HG03565 (cell line): ENCODE measurements around the gene ADGRV1.

ENCODE experiments used
- ATAC-seq: cut with Tn5 transposase; IDR thresholded peaks from one replicate; pipeline ENCODE4 v1.9.1; 2021; ENCODE audit warnings: mild to moderate bottlenecking, moderate library complexity; ENCODE audit not compliant: unreplicated experiment

Gene ADGRV1

DNA sequence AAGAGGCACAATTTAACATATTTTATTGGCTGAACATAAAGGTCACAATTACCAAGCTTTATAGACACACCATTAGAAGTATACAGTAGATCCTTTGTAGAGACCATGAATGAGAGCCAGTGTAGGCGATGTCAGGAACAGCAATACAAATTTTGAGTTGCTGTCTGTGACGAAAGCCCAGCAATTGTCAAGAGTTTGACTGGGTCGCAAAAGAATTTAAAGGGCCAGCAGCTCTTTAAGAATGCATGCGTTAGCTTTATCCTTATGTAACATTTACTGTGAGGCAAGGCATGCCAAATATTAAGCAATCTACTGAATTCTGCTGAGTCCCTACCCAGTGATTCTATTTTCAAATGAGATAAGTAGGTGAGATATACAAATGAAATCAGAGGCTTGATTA is 587.6 kb downstream of the ADGRV1 start:
- no peak for ATAC-seq

DNA sequence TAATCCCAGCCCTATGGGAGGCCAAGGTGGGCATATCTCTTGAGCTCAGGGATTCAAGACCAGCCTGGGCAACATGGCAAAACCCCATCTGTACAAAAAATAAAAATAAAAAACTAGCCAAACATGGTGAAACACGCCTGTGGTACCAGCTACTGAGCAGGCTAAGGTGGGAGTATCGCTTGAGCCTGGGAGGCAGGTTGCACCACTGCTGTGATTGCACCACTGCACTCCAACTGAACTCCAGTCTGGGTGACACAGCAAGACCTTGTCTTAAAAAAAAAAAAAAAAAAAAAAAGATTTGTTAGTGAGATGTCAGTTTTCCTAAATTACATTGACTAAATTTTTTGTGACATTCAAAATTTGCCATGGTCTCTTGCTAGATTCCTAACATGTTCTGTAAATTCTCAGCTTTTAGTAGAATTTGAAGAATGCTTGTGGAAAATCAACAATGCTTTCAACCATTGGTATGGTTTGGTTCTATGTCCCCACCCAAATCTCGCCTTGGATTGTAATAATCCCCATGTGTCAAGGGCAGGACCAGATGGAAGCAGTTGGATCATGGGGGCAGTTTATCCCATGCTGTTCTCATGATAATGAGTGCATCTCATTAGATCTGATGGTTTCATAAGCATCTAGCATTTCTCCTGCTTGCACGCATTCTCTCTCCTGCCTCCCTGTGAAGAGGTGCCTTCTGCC is 588.5 kb downstream of the ADGRV1 start:
- no peak for ATAC-seq

DNA sequence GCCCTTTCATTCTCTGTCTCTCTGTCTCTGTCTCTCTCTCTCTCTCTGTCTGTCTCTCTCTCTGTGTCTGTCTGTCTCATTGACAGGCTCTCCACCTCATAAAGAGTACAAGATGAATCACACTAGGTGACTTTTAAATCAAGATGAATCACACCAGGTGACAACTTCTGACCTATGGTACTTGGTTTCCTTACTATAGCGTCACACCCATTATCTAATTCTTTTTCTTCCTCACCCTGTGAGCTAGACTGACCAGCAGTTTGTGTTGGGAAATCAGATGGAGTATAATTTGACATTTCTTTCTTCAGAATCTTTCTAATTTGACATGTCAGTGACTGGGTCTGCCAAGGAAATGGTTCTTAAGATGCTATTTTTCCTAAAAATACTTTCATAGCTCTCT is 591.6 kb downstream of the ADGRV1 start:
- no peak for ATAC-seq

DNA sequence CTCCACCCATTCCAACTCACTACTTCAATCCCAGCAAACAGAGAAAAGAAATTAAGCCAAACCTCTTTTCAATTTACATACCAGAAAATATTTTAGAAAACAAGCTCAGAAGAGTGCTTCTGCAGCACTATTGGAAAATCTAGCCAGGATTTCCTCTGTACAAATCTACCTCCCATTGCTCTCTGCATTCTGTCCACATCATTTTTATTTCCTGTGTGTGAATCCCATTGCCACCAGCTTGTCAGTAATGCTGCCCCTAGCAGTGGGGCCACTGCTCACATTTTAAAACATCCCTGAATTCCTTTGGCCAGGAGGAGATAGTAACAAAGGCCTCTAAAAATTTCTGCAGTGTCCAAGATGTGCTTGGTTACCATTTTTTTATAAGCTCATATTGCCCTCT is 592.0 kb downstream of the ADGRV1 start:
- no peak for ATAC-seq

DNA sequence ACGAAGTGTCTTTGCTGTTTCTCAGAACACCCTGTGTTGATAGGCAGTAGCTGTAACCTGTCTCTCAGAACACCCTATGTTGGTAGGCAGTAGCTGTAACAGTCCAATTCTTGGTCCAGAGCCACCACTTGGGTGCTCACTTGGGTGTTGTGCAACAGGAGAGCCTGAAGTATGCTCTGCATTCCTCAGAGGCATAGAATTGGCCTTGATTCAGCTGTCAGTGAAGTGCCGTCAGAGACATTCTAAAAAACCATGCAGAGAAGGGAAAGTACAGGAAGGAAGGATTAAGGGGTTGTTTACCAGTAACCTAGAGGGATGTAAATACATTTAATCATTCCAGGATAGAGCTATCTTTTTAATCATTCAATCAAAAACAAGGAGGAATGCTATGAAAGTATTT is 593.4 kb downstream of the ADGRV1 start:
- no peak for ATAC-seq

DNA sequence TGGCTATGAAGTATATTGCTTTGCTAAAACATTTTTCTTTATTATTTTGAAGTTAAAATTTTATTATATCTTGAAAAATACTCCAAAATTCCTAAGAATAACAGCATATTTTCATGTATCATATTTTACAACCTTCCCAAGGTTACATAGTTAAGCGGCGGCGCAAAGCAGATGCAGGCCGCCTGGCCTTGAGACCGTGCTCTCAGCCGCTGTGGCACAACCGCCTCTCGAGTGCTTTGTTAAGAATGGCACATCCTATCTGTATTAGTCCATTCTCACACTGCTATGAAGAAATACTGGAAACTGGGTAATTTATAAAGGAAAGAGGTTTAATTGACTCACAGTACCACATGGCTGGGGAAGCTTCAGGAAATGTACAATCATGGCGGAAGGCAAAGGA is 595.7 kb downstream of the ADGRV1 start:
- no peak for ATAC-seq

DNA sequence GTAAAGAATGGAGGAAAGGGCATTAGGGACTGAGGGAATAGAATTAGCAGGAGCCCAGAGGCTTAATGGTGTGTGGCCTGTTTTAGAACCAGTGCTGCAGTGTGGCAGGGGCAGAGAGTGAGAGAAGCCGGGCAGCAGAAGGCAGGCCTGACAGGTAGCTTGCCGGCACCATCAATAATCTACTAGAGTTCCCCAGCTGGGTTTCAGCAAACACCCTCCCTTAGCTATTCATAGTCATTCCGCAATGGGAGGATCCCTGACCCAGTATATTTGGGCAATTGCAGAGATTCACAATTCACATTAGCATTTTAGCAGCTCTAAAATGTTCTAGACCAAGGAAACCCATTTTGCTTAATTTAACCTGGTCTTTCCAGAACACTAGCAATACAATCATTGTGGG is 596.7 kb downstream of the ADGRV1 start:
- ATAC-seq: no peak

DNA sequence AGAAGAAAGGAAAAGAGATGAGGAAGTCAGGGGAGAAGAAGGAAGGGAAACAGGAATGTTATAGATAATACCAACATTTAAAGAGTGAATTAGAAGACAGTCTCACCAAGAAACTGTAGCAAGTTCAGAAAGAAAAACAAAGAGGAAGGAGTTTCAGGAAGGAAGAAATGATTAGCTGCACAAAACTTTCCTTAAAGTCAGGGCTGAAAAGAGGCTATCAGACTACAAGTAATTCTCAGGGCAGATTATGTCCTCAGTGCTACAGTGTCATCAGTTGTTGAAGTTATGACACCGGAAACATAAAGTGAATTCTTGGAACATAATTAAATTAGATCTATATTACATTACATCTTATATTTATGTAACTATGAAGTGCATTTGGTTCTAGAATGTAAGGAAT is 597.6 kb downstream of the ADGRV1 start:
- no peak for ATAC-seq

DNA sequence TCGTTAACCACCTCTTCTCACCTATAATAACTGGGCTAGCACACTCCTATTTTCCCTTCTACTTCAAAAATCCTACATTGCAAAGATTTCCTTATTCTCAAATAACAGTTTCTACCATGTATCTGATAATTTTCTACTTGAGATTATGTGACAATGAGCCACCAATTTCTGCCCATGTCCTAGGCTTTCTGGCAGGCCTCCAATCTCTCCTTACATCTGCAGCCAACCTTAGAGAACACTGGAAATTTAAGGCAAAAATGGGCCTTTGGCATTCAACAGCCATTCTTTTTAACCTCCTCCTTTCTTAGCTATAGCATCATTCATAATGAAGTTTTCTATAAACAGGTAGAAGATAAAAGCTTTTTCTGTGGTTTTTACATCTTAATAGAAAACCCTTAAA is 599.4 kb downstream of the ADGRV1 start:
- no peak for ATAC-seq

DNA sequence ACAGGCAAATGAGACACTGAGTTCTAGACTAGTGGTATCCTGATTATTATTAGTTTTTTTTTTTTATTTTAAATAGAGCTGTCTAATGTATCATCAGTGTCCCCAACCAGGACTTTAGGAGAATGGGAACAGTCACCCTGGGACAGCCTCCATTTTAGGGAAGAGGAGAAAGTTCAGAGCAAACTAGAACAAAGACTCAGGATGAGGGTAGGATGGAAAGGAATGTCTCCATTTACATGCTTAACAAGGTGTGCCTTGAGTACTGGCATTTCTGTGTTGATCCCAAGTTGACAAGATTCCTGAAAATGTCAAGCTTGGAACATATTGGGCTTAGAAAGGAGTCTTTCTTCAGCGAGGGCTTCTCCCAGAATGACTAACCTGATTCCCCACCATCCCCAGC is 601.0 kb downstream of the ADGRV1 start:
- no peak for ATAC-seq

DNA sequence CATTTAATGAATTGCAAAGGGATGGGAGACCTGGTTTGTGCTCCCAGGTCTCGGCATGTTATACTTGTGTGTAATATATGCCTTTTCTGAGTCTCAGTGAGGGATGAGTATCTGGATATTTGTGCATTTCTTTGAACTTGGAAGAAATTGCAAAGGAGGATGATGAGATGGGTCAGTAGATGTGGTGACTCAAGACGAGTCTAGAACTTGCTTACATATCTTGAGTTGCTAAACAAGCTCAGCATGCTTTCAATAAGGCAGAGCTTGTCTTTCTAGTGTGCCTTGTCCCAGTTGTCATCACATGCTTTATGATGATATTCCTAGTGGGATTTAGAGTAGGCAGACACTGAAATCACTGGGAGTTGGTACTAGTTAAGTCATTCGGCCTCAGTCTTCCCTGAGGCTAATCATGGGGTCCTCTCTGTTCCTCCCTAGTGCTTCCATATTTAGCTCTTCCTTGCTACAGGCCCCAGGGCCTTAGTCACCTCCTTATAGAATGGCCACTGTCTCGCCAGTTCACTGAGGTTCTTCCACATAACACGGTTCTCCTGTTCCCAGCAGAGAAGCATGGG is 602.2 kb downstream of the ADGRV1 start:
- ATAC-seq: no peak

DNA sequence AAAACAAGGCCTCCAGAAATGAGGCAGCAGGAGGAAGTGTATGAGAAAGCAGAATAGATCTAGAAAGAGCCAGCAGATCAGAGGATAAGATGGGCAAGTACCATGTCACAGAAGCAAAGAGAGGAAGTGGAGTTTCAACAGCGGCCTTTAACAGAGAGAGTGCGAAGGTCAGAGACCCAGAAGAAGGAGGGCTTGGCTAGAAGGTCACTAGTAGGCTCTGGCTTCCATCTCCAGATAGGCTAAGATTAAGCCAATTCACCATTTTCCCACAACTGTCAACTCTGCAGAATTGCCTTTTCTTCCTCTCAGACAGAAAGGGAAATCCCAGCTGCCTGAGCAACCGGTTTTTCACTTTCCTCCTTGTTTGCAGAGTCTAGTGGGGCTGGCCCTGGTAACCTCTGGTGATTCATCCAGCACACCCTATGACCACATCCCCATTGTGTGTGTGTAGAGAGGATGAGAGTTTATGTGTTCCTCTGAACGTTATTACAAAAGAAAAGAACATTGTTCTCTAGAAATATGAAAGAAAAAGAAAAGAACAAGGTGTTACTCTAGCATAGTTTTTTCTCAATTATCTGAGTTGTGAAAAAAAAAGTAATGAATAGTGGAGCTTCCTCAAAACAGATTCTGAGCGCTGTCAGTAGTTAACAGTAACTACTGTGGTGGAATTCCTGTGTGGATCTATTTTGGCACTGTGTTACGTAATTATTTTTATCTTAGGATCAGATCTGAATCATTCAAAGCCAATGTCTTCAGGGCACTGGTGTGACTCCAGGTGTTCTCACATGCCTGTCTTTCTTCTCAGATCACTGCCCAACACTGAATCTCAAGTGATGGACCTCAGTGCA is 604.2 kb downstream of the ADGRV1 start:
- ATAC-seq: peak; percentile 97

DNA sequence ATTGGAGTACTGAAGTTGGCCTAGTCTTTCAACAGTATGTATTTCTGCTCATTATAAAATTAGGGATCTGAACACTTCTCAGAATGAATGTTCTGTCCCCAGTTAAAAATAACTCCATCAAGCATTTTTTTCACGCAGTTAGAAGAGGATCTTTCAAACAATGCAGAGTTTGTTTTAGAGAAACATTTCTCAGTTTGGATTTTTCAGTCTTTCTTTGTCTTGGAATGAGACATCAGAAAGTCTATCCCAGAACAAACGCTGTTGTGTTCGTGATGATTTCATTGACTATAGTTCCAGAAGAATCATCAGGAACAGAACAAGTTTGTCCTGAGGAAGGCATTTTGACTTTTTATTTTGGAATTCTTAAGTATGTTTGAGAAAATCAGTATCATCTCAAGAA is 605.8 kb downstream of the ADGRV1 start:
- ATAC-seq: no peak

DNA sequence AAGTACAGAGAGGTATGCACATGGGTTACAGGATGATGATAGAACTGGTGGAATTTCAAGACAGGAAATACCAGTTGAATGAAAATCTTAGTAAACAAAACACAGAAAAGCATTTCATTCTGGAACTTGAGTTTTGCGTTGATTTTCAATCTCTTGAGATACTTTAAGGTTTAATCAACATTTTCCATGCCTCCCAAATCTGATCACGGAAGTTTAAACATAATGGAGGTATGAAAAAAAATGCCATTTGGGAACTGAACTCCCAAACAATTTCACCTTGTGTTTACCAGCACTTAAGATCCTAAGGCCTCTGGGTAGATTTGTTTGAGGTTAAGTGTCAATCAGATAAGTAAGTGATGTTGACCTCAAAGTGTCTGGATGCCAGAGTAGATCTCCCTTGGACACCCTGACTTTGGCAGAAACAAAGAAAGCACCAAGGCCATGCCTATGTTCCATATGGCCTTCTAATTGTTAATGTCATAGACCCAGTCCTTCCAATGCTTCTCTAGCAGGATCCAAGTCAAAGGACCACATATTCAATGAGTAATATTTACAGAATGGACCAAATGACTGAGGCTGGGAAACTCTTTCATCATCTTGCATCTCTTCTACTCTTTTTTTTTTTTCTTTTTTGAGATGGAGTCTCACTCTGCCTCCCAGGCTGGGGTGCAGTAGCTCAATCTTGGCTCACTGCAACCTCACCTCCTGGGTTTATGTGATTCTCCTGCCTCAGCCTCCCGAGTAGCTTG is 607.6 kb downstream of the ADGRV1 start:
- ATAC-seq: no peak

DNA sequence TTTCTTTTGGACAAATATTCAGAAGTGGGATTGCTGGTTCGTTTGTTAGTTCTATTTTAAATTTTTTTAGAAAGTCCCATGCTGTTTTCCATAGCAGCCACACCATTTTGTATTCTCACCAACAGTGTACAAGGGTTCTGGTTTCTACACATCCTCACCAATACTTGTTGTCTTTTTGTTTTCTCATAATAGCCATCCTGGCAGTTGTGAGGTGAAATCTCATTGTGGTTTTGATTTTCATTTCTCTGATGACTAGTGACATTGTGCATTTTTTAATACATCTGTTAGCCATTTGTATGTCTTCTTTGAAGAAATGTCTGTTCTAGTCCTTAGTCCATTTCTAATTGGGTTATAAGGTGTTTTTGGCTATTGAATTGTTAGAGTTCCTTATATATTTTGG is 610.3 kb downstream of the ADGRV1 start:
- ATAC-seq: no peak

DNA sequence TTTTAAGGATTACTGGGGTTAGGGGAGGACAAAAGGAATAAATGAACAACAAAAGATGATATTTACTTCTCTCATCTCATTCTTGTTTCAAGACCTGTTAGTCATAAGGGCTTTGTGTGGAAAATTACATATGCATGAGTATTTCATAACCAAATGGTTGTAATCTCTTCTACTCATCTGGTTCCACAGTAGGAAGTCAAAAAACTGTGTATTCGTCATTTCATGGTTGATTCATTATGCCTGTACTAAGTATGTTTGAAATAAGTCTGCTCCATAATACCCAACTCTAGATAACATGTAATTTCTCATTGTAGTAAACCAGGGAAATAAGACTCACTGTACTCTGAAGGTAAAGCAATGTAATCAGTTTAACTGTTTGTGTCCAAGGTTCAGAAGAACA is 611.7 kb downstream of the ADGRV1 start:
- no peak for ATAC-seq

DNA sequence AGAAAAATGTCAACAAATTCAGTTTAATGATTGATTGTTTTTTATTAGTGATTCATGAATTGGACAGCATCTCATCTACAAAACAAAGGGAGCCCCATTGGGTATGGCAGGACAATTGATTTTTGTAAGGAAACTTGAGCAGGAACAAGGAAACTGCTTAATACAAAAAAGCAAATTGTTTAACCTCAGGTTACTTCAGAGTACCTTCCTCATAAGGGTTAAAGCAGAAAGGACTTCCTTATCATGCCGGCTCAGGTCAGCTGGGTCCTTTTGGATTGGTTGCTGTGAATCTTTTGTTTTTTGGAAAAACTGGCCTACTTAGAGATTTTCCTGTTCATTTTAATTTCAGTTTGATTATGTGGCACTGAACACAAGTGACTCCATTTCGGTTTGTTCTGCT is 612.7 kb downstream of the ADGRV1 start:
- no peak for ATAC-seq

DNA sequence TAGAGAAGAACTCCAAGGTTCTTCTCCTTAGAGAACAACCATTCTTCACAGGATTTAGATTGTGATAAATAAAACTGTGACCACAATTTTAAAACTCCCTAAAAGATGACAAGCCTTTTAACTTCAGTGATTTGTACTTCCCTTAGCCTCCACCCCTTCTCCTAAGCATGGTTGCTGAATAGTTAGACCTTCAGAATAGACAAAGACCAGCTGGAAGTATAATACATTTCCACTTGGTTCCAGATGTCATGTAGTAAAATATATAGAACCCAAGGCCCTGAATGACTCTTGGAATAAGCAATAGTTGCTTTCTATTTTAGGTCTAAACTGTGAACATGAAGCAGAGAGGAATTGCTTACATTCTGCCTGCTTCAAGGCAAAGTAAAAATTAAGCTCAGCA is 615.8 kb downstream of the ADGRV1 start:
- ATAC-seq: no peak

DNA sequence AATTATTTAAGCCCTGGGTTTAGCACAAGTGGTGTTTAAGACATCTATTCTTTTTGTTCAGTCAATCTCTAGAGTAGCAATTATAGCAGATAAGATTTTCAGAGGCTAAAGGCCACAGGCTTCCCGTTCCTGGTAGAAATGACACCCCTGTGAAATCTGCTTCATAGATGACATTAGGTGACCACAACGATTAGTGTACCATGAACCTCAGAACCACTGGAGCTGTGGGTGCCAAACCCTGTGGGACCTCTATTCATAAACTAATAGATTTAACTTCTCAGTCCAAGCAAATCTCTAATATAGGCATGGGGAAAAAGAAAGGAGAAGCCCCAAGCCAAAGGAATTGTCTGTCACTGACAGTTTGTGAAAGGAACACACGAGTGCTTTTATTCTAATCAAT is 617.1 kb downstream of the ADGRV1 start:
- no peak for ATAC-seq

DNA sequence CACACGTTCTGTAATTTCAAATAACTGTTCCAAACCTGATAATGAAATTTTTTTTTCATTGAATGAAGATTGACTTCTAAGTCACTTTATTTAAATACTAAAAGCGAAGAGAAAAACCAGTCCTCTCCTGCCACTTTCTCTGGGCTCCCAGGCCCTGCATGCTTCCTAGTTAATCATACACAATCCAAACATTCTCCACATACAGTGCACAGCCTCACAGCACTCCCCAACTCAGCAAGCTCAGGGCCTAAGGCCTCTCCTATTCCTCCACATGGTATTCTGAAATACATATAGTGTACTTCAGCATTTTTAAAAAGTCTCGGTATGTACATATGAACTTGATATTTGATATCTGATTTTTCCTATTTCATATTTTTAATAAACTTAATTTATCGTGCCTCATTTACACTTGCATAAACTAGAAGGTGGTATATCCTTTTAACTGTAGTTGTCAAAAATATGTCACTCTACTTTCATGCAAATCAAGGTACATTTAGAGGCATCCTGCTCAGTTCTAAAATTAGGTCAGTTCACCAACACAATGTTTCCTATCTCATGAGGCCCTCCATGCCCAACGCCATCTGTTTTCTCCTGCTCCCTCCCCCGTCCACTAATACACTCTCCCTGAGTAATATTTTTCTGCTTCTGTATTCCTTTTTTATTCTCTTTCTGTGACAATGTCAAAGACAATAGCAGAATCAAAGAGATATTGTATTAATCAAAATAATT is 617.9 kb downstream of the ADGRV1 start:
- no peak for ATAC-seq

DNA sequence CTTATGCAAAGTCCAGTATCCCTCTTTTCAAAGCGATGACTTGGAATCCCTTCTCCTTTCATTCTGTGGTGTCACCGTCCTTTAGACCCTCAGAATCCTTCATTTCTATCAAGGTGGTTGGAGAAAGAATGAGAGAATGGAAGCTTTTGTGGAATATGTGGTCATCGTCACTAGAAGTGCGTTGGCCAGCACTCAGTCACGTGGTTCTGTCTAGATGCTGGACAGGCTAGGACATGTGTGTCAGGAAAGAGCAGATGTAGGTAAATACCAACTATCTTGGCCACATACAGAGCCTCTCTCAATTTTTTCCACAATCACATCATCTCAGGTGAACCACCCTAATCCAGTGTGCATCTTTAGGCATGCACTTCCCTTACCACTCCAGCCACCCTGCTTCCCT is 618.5 kb downstream of the ADGRV1 start:
- ATAC-seq: no peak
